Activated CD4-positive, alpha-beta T cell treated with anti-CD3 and anti-CD28 coated beads, Interleukin-2, amount 50 U/mL, for 4 hours (primary cell): ENCODE measurements around the gene FAM153A.
"Not testable (repeated sequence)": the region's sequence is repeated elsewhere in the genome, so short reads cannot be mapped to it uniquely, and the experiment has no call there.

Experiments used
- DNase-seq, 2 experiments: peaks; one replicate each; pipeline ENCODE4 v3.0.0-alpha.2; 2020

Gene FAM153A

GRCh38 chr5:177782792-177783633, at the start of gene FAM153A:
FAM153A (minus strand) TSS chr5:177782899.
- DNase-seq, result not testable (repeated sequence)

DNA sequence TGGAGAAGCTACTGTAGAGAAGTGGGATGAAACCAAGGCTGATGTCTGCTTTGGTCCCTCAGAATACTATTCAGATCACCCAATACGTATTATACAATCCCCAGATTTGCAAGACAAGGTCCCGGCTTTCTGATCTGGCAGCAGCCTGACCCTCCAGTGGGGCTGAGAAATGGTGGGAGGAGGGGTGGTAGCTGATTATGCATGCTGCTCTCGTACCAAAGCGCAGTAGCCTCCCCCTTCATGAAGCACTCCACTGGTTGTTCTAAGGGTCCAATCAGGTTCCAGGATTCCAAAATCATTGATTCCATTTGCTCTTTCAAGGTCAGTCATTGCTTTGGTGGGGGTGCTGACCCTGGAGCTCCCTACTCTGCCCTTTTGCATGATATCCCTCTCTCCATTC, 49.6 kb upstream of the FAM153A start:
- DNase-seq, result not testable (repeated sequence)

- not testable (repeated sequence) for DNase-seq
These were observed 43.4 kb upstream of the FAM153A start for GRCh38 chr5:177826073-177826472.

DNA sequence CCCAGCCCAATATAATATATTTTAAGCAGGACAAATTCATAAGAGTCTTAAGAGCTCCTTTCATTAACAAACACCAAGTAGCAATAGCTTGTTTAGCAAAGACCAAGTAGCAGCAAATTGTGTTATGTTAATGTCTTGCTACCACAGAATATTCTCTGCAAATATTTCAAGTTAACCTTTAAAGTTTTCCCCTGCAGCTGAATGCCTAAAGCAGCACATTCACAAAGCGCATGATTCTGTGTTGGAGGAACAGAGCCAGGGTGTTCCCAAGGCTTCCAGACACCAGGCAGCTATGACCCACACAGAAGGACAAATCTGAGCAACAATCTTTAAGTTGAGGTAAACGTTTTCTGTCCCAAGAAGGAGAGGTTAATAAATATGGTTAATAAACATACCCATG, 42.1 kb upstream of the FAM153A start:
- not testable (repeated sequence) for DNase-seq

DNA sequence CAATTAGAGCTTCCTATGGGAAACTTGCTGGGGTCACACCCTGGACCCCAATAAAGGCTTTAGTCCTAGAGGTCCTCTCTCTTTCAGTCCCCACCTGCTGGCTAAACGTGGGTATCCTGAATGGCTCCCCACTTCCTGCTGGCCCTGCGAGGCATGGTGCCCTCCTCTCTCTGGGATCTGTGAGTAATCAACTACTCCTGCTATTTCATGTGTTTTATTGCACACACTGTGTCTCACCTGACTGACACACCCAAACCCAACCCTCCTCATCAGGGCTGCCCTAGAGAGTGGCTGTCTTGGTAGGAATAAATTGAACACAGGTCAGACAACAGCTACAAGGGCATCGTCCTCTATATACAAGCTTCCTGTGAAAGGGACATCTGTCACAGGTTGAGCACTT, 39.8 kb upstream of the FAM153A start:
- not testable (repeated sequence) for DNase-seq

DNA sequence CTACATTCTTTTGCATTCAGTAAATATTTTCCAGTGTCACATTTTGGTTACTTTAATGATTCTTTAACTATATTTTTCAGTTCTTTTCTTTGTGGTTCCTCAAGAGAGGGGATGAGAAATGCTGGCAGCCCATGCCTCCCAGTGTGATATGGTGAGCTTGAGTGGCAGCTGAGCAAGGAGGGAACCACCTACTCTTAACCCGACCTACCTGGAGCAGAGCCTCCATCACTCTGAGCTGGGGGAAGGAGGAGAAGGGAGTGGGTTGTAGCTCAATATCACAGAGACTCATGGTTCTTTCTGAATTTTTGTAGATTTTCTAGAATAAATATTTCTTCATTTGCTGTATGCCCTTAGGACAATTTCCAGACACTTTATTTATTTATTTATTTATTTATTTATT, 37.0 kb upstream of the FAM153A start:
- not testable (repeated sequence) for DNase-seq

- DNase-seq, result not testable (repeated sequence)
These were observed 30.2 kb upstream of the FAM153A start for GRCh38 chr5:177812814-177813425.

DNA sequence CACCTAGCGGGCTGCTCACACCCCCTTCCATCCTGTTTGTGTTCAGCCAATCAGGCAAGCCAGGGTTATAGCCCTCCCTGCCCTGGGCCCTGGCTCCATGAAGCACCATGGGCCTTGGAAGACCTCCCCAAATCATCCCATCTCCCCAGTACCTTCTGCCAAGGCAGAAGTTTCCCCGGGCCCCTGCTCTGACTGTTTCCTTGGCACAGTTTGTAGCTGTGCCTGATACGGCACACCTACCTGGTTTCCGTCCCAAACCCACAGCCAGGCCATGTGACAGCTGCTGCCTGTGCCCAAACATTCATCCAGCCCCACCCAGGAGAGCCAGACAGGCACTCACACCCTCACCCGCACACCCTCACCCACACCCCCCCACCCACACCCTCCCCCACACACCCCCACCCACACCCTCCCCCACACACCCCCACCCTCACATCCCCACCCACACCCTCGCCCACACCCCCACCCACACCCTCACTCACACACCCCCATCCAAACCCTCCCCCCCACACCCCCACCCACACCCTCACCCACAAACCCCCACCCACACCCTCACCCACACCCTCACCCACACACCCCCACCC, 29.6 kb upstream of the FAM153A start:
- not testable (repeated sequence) for DNase-seq

DNA sequence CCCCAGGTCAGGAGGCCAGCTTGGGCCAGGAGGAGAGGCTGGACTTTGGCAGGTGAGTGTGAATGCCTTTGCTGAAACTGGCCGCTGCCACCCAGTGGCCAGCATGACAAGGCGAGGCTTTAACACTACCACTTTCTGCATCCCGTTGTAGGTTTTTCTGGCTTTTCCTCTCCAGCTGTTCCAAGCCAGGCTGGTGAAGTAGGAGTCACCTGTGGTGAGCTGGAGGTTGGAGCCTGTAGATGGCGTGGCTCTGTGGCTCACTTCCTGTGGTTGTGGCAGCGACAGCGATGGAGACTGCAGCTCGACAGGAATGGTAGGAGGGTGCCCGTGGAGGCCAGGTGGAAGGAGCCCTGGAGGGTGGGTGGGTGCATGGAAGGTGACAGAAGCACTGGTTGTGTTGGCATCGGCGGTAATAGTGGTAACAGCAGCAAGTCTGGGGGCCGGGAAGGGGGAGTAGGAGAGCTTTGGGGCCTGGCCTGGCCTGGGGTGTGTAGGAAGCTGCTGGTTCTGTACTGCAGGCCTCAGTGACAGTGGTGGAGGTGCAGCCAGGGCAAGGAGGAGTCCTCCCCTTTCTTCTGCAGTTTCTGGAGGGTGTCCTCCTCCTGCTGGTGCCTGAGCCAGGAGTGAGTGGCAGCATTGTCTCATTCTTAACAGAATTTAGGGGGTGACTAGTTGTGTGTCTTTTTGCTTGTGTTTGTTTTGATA, 26.7 kb upstream of the FAM153A start:
- DNase-seq, result not testable (repeated sequence)

DNA sequence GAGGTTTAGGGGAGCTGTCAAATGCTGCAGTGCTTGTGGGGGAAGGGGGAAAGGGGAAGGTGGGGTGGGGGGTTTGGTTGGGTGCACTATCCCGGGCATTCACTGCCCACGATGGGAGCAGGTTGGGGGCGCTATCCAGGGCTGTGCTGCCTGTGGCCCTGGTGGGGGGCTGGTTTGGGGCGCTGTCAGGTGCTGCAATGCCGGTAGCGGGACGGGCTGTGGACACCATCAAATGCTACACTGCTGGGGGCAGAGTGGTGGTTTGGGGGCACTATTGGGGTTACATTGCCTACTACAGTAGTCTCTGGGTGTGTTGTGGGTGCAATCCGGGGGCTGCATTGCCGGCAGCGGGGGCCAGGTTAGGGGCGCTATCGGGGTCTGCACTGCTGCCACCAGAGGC, 25.7 kb upstream of the FAM153A start:
- DNase-seq, result not testable (repeated sequence)

GRCh38 chr5:177807265-177807664, 24.6 kb upstream of the FAM153A start:
- not testable (repeated sequence) for DNase-seq

GRCh38 chr5:177801427-177801826, 18.7 kb upstream of the FAM153A start:
- DNase-seq, result peak; percentile 36 to 37

- DNase-seq, result peak; percentile 13 to 18
These were observed 15.6 kb upstream of the FAM153A start for GRCh38 chr5:177798237-177798840.

DNA sequence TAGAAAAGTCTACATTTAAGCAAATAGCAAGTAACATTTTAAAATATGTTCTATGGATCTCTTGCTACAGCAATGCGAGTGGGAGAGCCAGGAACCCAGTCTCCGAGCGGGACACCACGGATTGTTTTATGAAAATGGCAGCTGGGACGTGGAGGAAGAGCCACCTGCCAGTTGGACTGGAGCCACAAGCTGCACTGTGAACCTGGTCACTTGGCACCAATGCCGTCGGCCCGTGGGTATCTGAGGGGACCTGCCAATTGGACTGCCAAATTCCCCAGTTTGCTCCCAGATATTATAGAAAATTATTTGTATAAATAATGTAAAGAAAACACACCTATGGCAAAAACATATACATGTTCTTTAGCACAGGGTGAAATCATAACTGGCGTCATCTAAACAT, 10.6 kb upstream of the FAM153A start:
- DNase-seq, result not testable (repeated sequence)

GRCh38 chr5:177791649-177792048, 8.9 kb upstream of the FAM153A start:
- DNase-seq, result not testable (repeated sequence)

DNA sequence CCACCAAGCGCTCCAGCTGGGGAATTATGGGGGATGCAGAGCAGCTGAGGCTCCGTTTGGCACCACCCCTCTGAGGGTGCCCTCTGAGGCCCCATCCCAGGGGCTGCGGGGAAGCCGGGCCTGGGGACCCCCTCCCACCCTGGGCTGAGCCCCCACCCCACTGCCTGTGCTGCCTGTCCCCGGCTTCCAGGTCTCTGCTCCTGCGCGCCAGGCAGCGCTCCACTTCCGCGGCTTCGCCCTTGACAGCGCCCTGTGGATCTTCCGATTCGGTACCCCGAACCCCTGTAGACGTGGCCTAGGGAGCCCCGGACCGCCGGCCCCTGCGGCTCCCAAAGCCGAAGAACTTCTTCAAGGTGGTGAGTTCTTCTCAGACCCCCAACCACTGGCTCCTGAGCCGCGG, 530 bp downstream of the FAM153A start:
- DNase-seq, result not testable (repeated sequence)

- not testable (repeated sequence) for DNase-seq
These were observed 11.5 kb downstream of the FAM153A start for GRCh38 chr5:177771206-177771605.

- peak; percentile 42 to 43 for DNase-seq
These were observed 12.1 kb downstream of the FAM153A start for GRCh38 chr5:177770646-177771045.

GRCh38 chr5:177763737-177764508, 18.8 kb downstream of the FAM153A start:
- not testable (repeated sequence) for DNase-seq

DNA sequence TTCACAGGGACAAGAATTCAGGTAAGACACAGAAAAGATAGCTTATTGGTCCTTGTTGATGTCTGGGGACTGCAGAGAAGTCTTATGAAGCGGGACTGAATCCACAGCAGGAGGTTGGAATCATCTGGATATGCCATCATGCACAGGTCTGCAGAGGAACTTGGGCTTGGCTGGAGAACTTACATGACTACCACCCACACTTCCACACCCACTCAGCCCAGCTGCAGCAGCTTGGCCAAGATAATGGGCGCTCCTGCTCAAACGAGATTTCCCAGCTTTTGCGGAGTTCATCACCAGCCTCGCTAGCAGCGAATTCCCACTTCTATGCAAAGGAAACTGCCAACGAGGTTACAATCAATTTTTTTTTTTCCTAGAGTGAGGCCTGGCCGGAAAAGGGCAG, 21.7 kb downstream of the FAM153A start:
- not testable (repeated sequence) for DNase-seq

DNA sequence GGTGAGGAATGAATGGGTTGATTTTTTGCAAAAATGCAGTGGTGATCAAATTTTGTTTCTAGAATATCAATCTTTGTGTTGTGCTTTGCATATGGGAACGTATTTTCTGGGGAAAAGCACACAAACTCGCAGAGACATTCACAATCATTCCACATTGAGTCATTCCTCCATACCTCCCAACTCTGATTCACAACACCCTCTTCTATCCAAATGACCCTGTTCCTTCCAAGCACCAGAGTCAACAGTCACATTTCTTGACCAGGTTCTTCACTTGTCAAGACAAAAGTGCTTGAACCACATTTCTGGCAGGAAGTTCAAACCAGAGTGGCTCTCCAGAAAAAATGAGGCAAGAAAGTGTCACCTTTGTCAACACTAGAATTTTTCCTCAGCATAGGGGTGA, 35.3 kb downstream of the FAM153A start:
- DNase-seq, result not testable (repeated sequence)

DNA sequence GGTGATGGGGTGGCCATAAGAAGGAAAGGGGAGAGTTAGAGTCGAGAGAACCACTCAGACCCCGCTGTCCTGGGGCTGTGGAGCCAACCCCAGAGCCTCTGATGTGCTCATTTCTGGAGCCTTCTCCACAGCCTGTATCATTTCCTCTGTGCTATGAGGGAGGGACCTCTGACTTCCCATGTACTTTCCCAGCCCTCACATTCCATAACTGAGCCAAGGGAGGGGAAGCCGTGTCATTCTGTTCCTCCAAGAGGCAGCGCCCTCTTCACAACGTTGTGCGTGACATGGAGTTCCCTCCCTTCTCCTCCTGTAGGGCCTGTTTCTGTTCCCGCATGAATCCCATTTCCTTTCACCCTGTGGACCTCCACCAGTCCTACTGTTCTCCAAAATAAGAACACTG, 57.8 kb downstream of the FAM153A start:
- not testable (repeated sequence) for DNase-seq
